PC-3 (cell line): ENCODE results near the gene SH3RF3. TPM values are rescaled to one million over a fixed set of nuclear protein-coding genes. Genes with fewer than 3 reads are reported as not detected.
"Not testable (repeated sequence)": the region's sequence is repeated elsewhere in the genome, so short reads cannot be mapped to it uniquely, and the experiment has no call there.

Experiments
- ATAC-seq: fragments of 200-7000 bp; cut with Tn5 transposase; 2 replicates; pipeline ENCODE4 v1.9.1; 2020; ENCODE audit warnings: mild to moderate bottlenecking, moderate library complexity
- BruUV-seq: library from RNA; stranded (reverse); fragments of 400-500 nt; replicated peaks from 2 replicates; lab custom pipeline; 2021; lab: Mats Ljungman, UMichigan
- CTCF ChIA-PET: fragments of 300-600 bp; sonication (Branson Sonifier 250); formaldehyde crosslinking; loops from one replicate; lab custom pipeline; 2022; ENCODE audit warnings: antibody characterized with exemption; lab: Charles Lee
- POLR2A ChIA-PET: fragments of 300-600 bp; sonication (Branson Sonifier 250); formaldehyde crosslinking; loops from one replicate; lab custom pipeline; 2022; ENCODE audit warnings: antibody characterized with exemption; ENCODE audit not compliant: unreplicated experiment; lab: Charles Lee
- DNase-seq: peaks from one replicate; pipeline ENCODE4 v3.0.0-alpha.2; 2015
- H2AFZ ChIP-seq: fragments of 300-600 bp; sonication (generic); 2 replicates; pipeline ENCODE4 v1.6.0; 2016; ENCODE audit warnings: antibody characterized with exemption, low read length
- H3F3A ChIP-seq: fragments of 300-600 bp; sonication (generic); one replicate; pipeline ENCODE4 v1.6.0; 2017; ENCODE audit warnings: antibody characterized with exemption, low read length, control low read depth, mild to moderate bottlenecking; ENCODE audit not compliant: unreplicated experiment
- H3K27ac ChIP-seq: fragments of 300-600 bp; sonication (generic); 2 replicates; pipeline ENCODE4 v1.5.1; 2016; ENCODE audit warnings: mild to moderate bottlenecking, low read length
- H3K27me3 ChIP-seq: fragments of 300-600 bp; sonication (generic); 2 replicates; pipeline ENCODE4 v1.6.1; 2016; ENCODE audit warnings: low read length, mixed read lengths
- H3K36me3 ChIP-seq: fragments of 300-600 bp; sonication (generic); 2 replicates; pipeline ENCODE4 v1.6.1; 2016; ENCODE audit warnings: low read depth, mixed run types, low read length, mixed read lengths
- H3K4me1 ChIP-seq: fragments of 300-600 bp; sonication (generic); 2 replicates; pipeline ENCODE4 v1.5.1; 2016; ENCODE audit warnings: low read length; ENCODE audit not compliant: insufficient read depth
- H3K4me2 ChIP-seq: fragments of 300-600 bp; sonication (generic); 2 replicates; pipeline ENCODE4 v1.6.0; 2016; ENCODE audit warnings: low read length
- H3K4me3 ChIP-seq: fragments of 300-600 bp; sonication (generic); 2 replicates; pipeline ENCODE4 v1.5.1; 2016; ENCODE audit warnings: mild to moderate bottlenecking, low read length, mixed read lengths
- H3K79me2 ChIP-seq: fragments of 300-600 bp; sonication (generic); 2 replicates; pipeline ENCODE4 v1.6.1; 2017; ENCODE audit warnings: low read length, mixed read lengths
- H3K9ac ChIP-seq: fragments of 300-600 bp; sonication (generic); 2 replicates; pipeline ENCODE4 v1.6.0; 2016; ENCODE audit warnings: mild to moderate bottlenecking, low read length
- H3K9me2 ChIP-seq: fragments of 300-600 bp; sonication (generic); replicated peaks from 2 replicates; pipeline ENCODE4 v1.6.1; 2016; ENCODE audit warnings: mixed run types, low read length, mixed read lengths
- H3K9me3 ChIP-seq: fragments of 300-600 bp; sonication (generic); 2 replicates; pipeline ENCODE4 v1.6.1; 2016; ENCODE audit warnings: low read length, mixed read lengths
- H4K20me1 ChIP-seq: fragments of 300-600 bp; sonication (generic); 2 replicates; pipeline ENCODE4 v1.6.1; 2016; ENCODE audit warnings: low read length, mixed read lengths
- CTCF ChIP-seq: fragments of 300-600 bp; sonication (generic); conservative IDR thresholded peaks from 2 replicates; pipeline ENCODE4 v1.5.1; 2017; ENCODE audit warnings: antibody characterized with exemption, low read depth, mild to moderate bottlenecking, low read length
- EZH2 ChIP-seq: fragments of 300-600 bp; sonication (generic); IDR thresholded peaks from one replicate; pipeline ENCODE4 v1.6.1; 2017; ENCODE audit warnings: antibody characterized with exemption, mild to moderate bottlenecking, low read length; ENCODE audit not compliant: unreplicated experiment
- EZH2phosphoT487 ChIP-seq: fragments of 300-600 bp; sonication (generic); IDR thresholded peaks from 2 replicates; pipeline ENCODE4 v1.6.1; 2018; ENCODE audit warnings: mild to moderate bottlenecking, antibody characterized with exemption, low read length, borderline replicate concordance
- intact Hi-C: fragments of 100-400 bp; cut with micrococcal nuclease; formaldehyde crosslinking; loops from 2 replicates; pipeline ENCODE4 v1.9.0; 2023
- total RNA-seq: library from RNA; depleted of rRNA; stranded (reverse); fragments of >200 nt; gene quantifications from 2 replicates; pipeline ENCODE4 v1.2.3, GENCODE V29; 2014

Gene SH3RF3
- total RNA-seq, 1 experiment from 2014 or later = 11.7 TPM

GRCh38 chr2:109223490-109223889 is 94.5 kb downstream of the SH3RF3 start:
- ATAC-seq = no peak
- intact Hi-C loops = no loop called here
- CTCF ChIA-PET = no interaction called here

GRCh38 chr2:109224341-109224740 is 95.3 kb downstream of the SH3RF3 start:
- H4K20me1 ChIP-seq, POLR2A ChIA-PET, BruUV-seq: not testable (repeated sequence)

More at GRCh38 chr2:109223490-109223889, 94.5 kb downstream of the SH3RF3 start:
- Histone ChIP-seq H3K4me1 (peaks cover 19% of the 10 kb centered on the region), H4K20me1 (no peaks in the 10 kb centered on the region), H3K9me3 (no peaks in the 10 kb centered on the region), H3K36me3 (no peaks in the 10 kb centered on the region), H2AFZ (no peak overlapping the region), H3K4me2 (no peak overlapping the region), H3K79me2 (peaks cover 61% of the 10 kb centered on the region), H3F3A (no peaks in the 10 kb centered on the region), H3K27me3 (no peaks in the 10 kb centered on the region), H3K4me3 (no peak overlapping the region), H3K27ac (no peak overlapping the region), H3K9me2 (no peaks in the 10 kb centered on the region), H3K9ac (no peak overlapping the region)
- DNase-seq = no peak
- TF ChIP-seq EZH2phosphoT487 = no peak
- TF ChIP-seq CTCF = 0 out of 2 replicates have a peak, but pooled peaks have one; percentile 1
- POLR2A ChIA-PET = no interaction called here
- BruUV-seq = no TSS peak

GRCh38 chr2:109225170-109225782 is 96.3 kb downstream of the SH3RF3 start:
- ATAC-seq (no peak), DNase-seq (no peak)
- no TSS peak for BruUV-seq
- Histone ChIP-seq H2AFZ (no peak overlapping the region), H3K9ac (no peak overlapping the region), H3K27ac (no peak overlapping the region), H3K9me3 (no peaks in the 10 kb centered on the region), H3F3A (no peaks in the 10 kb centered on the region), H3K9me2 (no peaks in the 10 kb centered on the region), H3K4me2 (no peak overlapping the region), H4K20me1 (no peaks in the 10 kb centered on the region), H3K4me3 (no peak overlapping the region), H3K4me1 (peaks cover 22% of the 10 kb centered on the region), H3K27me3 (no peaks in the 10 kb centered on the region), H3K79me2 (peaks cover 48% of the 10 kb centered on the region), H3K36me3 (no peaks in the 10 kb centered on the region)
- ChIA-PET CTCF (no interaction called here), POLR2A (no interaction called here)
- intact Hi-C loops = no loop called here
- no peak for TF ChIP-seq EZH2
- no peak for TF ChIP-seq EZH2phosphoT487
- TF ChIP-seq CTCF = no peak

More at GRCh38 chr2:109224341-109224740, 95.3 kb downstream of the SH3RF3 start:
- ATAC-seq, DNase-seq, H3K9me2 ChIP-seq, intact Hi-C loops, CTCF ChIA-PET, H2AFZ ChIP-seq, H3K9ac ChIP-seq, H3F3A ChIP-seq, H3K27ac ChIP-seq, H3K36me3 ChIP-seq, H3K27me3 ChIP-seq, H3K4me3 ChIP-seq, H3K4me2 ChIP-seq, H3K9me3 ChIP-seq: not testable (repeated sequence)
- H3K79me2 ChIP-seq = peaks cover 58% of the 10 kb centered on the region
- H3K4me1 ChIP-seq = peaks cover 22% of the 10 kb centered on the region
